KG1 (cell line): ENCODE data around the gene CCDC93.
A peak's percentile ranks its signal among the peaks of the same experiment; 100 is the strongest.
"Not testable (repeated sequence)": the region's sequence is repeated elsewhere in the genome, so short reads cannot be mapped to it uniquely, and the experiment has no call there.

Source experiments
- DNase-seq: peaks from one replicate; lab custom pipeline; 2025; lab: John Stamatoyannopoulos, UW

Gene CCDC93

GRCh38 chr2:118045286-118045685 is 31.4 kb upstream of the CCDC93 start:
- DNase-seq = no peak

- DNase-seq = no peak
Observed at GRCh38 chr2:118044854-118045253, 31.0 kb upstream of the CCDC93 start.

GRCh38 chr2:118044103-118044716 is 30.3 kb upstream of the CCDC93 start:
- DNase-seq = no peak

DNA sequence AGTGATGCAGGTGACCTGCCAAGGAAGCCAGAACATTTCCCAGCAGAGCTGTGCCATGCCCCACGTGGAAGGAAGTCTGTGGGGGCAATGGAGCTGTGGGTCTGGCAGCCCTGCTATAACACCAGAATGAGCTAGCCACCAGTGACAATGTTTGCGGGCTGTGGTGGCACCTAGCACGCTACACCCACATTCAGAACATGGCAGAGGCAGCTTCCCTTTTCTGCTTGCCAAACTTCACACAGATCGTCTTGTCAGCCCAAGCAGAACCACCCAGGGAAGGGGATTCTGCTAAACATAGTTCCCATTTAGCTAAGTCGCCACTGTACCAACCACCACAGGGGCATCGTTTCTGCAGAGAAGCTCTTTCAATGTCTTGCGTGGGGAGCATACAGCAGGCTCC is 27.0 kb upstream of the CCDC93 start:
- DNase-seq = no peak

- peak; percentile 9 for DNase-seq
Observed at GRCh38 chr2:118032169-118033013, 18.5 kb upstream of the CCDC93 start.

DNA sequence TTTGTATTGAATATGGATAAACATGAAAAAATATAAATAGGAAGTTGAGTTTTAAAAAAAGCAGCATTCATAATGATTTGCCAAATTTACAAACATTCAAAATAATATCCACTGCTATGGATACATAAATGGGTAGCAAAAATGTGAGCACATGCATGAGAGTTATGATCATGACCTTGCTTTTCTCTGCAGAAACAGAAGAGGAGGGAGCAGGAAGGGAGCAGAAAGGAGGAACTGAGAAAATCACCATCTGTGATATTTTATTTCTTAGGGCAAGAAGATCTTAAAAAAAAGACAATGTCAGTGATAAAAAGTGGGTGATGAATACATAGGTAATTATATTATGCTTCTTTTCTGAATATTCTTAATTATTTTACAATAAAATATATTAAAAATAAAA is 17.7 kb upstream of the CCDC93 start:
- DNase-seq = no peak

GRCh38 chr2:118029025-118029424 is 15.2 kb upstream of the CCDC93 start:
- no peak for DNase-seq

DNA sequence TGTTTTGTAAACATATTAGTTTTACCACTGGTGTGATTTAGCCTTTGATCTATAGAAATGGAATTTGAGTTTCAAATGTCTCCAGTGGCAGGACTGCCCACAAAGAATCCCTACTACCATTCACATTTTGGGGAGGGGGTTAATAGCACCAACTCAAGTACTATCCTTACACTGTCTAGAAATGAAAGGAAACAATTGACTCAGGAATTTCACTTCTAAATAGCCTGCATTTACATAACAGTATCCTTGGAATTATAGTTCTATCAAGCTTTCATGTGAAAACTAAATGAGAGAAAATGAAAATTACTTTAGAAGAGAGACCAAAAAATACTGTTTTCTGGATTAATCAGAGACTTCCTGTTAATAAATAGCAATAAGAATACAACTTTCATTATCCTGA is 7.5 kb upstream of the CCDC93 start:
- DNase-seq = no peak

DNA sequence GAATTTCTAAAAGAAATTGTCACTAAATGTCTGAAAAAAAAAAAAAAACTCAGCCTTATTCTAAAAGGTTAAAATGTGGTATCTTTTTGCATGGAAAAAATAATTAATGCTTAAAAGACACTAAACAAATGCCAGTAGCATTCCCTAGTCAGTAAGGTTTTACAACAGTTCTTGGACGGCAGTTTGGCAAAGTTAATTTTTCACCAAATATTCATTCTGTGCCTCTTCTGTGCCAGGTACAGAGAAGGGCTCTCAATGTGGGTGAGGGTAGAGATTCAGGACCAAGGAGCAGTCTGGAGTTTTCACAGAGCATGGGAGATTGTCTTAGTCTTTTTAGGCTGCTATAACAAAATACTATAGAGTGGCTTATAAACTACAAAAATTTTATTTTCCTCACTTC is 6.0 kb upstream of the CCDC93 start:
- DNase-seq = no peak

DNA sequence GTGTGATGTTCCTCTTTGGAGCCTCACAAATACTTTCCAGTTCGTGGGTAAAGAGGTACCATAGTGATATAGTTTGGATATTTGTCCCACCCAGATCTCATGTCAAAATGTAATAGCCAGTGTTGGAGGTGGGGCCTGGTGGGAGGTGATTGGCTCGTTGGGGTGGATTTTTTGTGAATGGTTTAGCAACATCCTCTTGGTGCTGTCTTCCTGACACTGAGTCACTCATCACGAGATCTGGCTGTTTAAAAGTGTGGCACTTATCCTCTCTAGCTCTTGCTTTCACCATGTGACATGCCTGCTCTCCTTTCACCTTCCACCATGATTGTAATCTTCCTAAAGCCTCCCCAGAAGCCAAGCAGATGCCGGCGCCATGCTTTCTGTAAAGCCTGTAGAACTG is 3.0 kb upstream of the CCDC93 start:
- DNase-seq = no peak

DNA sequence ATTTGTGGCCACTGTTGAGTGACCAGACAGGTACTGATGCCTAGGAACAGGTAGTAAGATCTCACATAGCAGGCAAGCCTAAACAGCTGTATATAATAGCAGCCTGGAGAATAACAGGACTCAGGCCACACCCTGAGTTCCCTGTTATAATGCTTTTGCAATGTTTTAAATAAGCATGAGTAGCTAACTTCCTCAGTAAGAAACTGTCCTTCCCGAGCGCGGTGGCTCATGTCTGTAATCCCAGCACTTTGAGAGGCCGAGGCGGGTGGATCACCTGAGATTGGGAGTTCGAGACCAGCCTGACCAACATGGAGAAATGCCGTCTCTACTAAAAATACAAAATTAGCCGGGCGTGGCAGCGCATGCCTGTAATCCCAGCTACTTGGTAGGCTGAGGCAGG is 1.9 kb upstream of the CCDC93 start:
- not testable (repeated sequence) for DNase-seq

- no peak for DNase-seq
Observed at GRCh38 chr2:118014492-118014824, 588 bp upstream of the CCDC93 start.

- no peak for DNase-seq
Observed at GRCh38 chr2:118013221-118013723, 598 bp downstream of the CCDC93 start.

DNA sequence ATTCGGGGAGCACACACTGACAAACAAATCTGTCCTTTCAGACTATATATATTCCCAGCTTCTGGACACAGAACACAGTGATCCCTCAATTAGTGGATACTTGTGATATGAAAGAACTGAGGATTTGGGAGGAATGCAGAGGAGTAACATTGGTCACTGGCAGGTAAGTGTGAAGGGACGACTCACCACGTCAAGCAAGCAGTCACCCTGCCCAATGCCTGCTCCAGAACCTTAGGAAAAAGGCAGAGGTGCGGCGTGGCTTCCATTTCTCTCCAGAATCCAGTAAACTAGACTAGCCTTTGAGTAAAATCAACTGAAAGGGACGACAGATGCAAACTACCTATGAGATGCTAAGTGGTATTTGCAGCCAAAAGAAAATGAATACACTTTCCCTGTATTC is 1.1 kb downstream of the CCDC93 start:
- DNase-seq = no peak

GRCh38 chr2:118010473-118010872 is 3.4 kb downstream of the CCDC93 start:
- DNase-seq = no peak

GRCh38 chr2:118006861-118007260 is 7.0 kb downstream of the CCDC93 start:
- DNase-seq = no peak

DNA sequence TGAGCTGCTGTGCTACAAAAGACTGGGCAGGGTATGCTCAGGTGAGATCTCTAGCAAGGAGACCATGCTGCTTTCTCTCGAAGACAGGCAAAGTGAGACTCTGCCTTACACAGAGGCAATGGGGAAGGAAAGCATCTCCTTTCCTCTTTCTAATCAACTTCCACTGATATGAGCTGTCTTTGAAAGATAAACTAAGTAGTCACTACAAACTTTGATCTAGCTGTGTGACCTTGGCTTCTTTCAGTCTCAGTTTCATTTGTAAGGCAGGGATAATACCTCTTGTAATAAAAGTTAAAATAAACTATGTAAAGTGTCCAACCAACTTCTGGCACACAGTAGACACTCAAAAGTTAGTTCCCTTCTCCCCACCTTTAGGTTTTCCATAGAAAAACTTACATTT is 7.5 kb downstream of the CCDC93 start:
- DNase-seq = no peak

DNA sequence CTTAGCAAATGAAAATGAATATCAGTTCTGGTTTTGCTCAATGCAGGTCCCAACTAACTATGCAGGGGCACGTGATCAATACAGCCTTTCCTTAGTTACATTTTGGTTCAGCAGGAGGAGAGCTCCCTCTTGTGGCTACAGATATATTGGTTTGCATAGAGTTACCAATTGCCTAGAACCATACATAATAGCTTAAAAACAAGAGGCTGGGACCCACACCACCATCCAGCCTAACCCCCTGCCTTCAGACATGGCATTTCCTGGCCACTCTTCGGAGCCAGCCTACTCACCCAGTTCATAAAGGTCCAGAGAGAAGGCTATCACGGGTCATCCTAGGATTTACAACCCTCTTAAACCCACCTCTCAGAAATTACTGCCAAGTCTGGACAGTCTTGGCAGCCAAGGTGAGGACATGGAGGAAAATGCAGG is 10.5 kb downstream of the CCDC93 start:
- peak; percentile 46 for DNase-seq

- DNase-seq = no peak
Observed at GRCh38 chr2:118000041-118000440, 13.8 kb downstream of the CCDC93 start.

GRCh38 chr2:117997872-117998454 is 15.9 kb downstream of the CCDC93 start:
- DNase-seq = no peak

DNA sequence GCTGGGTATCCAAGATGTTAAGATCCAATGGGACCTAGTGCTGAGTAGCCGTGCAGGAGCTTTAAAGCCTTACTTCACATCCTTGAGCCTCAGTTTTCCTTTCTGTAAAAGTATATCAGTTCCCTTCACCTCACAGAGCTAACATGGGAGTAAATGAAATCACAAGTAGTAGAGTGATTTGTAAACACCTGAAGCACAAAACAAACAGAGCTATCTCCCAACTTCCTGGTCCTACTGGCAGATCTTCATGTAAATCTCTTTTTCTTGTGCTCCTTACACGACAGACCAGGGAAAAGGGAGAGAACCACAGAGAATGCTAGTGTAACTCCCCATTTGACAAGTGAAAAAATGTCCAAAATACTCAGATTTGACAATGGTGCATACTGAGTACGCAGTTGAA is 17.3 kb downstream of the CCDC93 start:
- DNase-seq = no peak

DNA sequence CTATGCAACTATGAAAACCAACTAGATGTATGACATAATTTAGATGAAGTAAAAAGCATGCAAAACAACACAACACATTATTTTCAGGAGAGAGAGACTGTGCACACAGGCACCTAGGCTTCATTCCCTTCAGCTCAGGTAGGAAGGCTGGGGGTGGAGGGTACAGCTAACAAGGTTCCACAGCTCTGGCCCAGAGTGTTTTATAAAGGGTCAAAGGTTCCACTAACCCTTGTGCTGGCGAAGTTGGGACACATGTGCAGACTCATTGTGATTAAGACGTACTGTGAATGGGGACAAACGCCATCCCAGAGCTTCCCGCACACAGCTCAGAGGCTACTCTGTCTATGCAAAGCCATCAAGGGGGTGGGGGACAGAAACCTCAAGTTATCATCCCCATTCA is 19.1 kb downstream of the CCDC93 start:
- no peak for DNase-seq

DNA sequence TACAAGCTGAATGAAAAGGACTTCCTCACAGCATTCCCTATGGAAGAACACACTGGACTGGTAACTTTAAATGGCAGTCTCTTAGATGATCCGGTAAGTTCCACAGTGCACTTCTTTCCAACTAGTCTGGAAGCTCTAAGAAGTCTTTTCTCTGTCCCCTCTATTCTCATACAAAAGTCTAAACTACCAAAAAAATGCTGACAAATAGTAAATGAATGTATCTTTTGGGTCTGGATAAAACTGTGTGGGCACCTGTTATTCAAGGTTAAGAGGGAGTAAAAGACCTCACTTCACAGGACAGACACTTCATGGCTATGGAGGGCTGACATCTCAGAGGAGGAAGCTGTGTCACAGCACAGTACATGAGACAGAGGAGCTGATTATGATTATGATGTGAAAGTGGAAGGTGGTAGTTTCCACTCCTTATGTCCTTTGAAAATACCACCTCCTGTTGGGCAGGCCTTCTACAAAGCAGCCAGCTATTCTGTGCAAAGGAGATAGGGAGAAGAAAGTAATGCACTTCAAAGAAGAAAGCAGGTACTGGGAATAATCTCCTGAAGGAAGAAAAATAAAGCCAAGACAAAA is 23.9 kb downstream of the CCDC93 start:
- DNase-seq = no peak
